Measurements from ENCODE around the gene C1RL.

Gene C1RL

GRCh38 chr12:7089196-7089871 is 19.7 kb downstream of the C1RL start:
- no peak overlapping the region for H3K27ac ChIP-seq (replicated peaks)
- TF ChIP-seq REST (IDR thresholded peaks at IDR 0.05; ENCODE audit: insufficient replicate concordance, low read depth) (no peak), POLR2AphosphoS5 (IDR thresholded peaks at IDR 0.05; ENCODE audit: low read depth) (no peak), SPI1 (IDR thresholded peaks at IDR 0.05; ENCODE audit: borderline replicate concordance, low read depth) (no peak), GABPA (IDR thresholded peaks at IDR 0.05; ENCODE audit: low read depth) (no peak)
- TF ChIP-seq, protein P1, sequence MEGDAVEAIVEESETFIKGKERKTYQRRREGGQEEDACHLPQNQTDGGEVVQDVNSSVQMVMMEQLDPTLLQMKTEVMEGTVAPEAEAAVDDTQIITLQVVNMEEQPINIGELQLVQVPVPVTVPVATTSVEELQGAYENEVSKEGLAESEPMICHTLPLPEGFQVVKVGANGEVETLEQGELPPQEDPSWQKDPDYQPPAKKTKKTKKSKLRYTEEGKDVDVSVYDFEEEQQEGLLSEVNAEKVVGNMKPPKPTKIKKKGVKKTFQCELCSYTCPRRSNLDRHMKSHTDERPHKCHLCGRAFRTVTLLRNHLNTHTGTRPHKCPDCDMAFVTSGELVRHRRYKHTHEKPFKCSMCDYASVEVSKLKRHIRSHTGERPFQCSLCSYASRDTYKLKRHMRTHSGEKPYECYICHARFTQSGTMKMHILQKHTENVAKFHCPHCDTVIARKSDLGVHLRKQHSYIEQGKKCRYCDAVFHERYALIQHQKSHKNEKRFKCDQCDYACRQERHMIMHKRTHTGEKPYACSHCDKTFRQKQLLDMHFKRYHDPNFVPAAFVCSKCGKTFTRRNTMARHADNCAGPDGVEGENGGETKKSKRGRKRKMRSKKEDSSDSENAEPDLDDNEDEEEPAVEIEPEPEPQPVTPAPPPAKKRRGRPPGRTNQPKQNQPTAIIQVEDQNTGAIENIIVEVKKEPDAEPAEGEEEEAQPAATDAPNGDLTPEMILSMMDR (IDR thresholded peaks at IDR 0.05; ENCODE audit: insufficient read depth, low read length): no peak
- H3K4me3 ChIP-seq (replicated peaks; ENCODE audit: insufficient read depth, low read length): no peak overlapping the region
- H3K27me3 ChIP-seq (ENCODE audit: insufficient read depth, poor library complexity, severe bottlenecking): no peaks in the 10 kb centered on the region
- no peak for DNase-seq (ENCODE audit: low read depth in 1 of 2, low spot score in 1 of 2)

GRCh38 chr12:7083125-7083524 is 25.9 kb downstream of the C1RL start:
- H3K27me3 ChIP-seq (ENCODE audit: insufficient read depth, poor library complexity, severe bottlenecking): no peaks in the 10 kb centered on the region
- TF ChIP-seq SPI1 (IDR thresholded peaks at IDR 0.05; ENCODE audit: borderline replicate concordance, low read depth) (no peak), GABPA (IDR thresholded peaks at IDR 0.05; ENCODE audit: low read depth) (no peak), POLR2AphosphoS5 (IDR thresholded peaks at IDR 0.05; ENCODE audit: low read depth) (no peak), REST (IDR thresholded peaks at IDR 0.05; ENCODE audit: insufficient replicate concordance, low read depth) (no peak)
- TF ChIP-seq, protein P1 (IDR thresholded peaks at IDR 0.05; ENCODE audit: insufficient read depth, low read length): no peak

GRCh38 chr12:7081037-7081436 is 28.0 kb downstream of the C1RL start:
- DNase-seq (ENCODE audit: low read depth in 1 of 2, low spot score in 1 of 2): no peak
- Histone ChIP-seq H3K27me3 (ENCODE audit: insufficient read depth, poor library complexity, severe bottlenecking) (no peaks in the 10 kb centered on the region), H3K4me3 (replicated peaks; ENCODE audit: insufficient read depth, low read length) (no peak overlapping the region), H3K27ac (replicated peaks) (no peak overlapping the region)
- TF ChIP-seq, protein P1 (IDR thresholded peaks at IDR 0.05; ENCODE audit: insufficient read depth, low read length): no peak
- TF ChIP-seq SPI1 (IDR thresholded peaks at IDR 0.05; ENCODE audit: borderline replicate concordance, low read depth) (no peak), POLR2AphosphoS5 (IDR thresholded peaks at IDR 0.05; ENCODE audit: low read depth) (no peak), REST (IDR thresholded peaks at IDR 0.05; ENCODE audit: insufficient replicate concordance, low read depth) (no peak), GABPA (IDR thresholded peaks at IDR 0.05; ENCODE audit: low read depth) (no peak)

More at GRCh38 chr12:7083125-7083524, 25.9 kb downstream of the C1RL start:
- H3K27ac ChIP-seq (replicated peaks): no peak overlapping the region
- no peak overlapping the region for H3K4me3 ChIP-seq (replicated peaks; ENCODE audit: insufficient read depth, low read length)
- no peak for DNase-seq (ENCODE audit: low read depth in 1 of 2, low spot score in 1 of 2)

Measured in HL-60 (cell line).